ENCODE results near the gene SNRPF.

The SNRPF gene

GRCh38 chr12:95908573-95908972 lies 49.8 kb downstream of the SNRPF start:
- DNase-seq (ENCODE audit: extremely low read depth, low read depth), result no peak
- no peak for TF ChIP-seq CTCF (IDR thresholded peaks at IDR 0.05; ENCODE audit: low read depth, low read length)

DNA sequence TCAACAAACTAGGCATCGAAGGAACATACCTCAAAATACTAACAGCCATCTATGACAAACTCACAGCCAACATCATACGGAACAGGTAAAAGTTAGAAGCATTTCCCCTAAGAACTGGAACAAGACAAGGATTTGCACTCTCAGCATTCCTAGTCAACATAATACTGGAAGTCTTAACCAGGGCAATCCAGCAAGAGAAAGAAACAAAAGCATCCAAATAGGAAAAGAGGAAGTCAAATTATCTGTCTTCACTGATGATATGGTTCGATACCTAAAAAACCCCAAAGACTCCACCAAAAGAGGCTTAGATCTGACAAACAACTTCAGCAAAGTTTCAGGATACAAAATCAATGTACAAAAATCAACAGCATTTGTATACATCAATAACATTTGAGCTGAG lies 51.1 kb downstream of the SNRPF start:
- TF ChIP-seq CTCF (IDR thresholded peaks at IDR 0.05; ENCODE audit: low read depth, low read length), result no peak
- no peak for DNase-seq (ENCODE audit: extremely low read depth, low read depth)

Measured in AG09319 (cell line).